ENCODE measurements around the gene LRCOL1. TPM values are rescaled to one million over a fixed set of nuclear protein-coding genes. Genes with fewer than 3 reads are reported as not detected.

The LRCOL1 gene
- total RNA-seq, 1 experiment from 2014 or later: not detected

GRCh38 chr12:132649226-132649945 is 39.0 kb upstream of the LRCOL1 start:
- H4K20me1 ChIP-seq (ENCODE audit: insufficient read depth): no peaks in the 10 kb centered on the region
- TF ChIP-seq SRF (IDR thresholded peaks at IDR 0.05; ENCODE audit: low read depth): no peak
- H3K9me3 ChIP-seq (ENCODE audit: control insufficient read depth in 1 of 2, insufficient read depth in 1 of 2, low read depth in 1 of 2, low read length in 2 of 2): no peaks in the 10 kb centered on the region
- intact Hi-C loops (cut with micrococcal nuclease): no loop called here
- peaks cover 33 to 61% of the 10 kb centered on the region in 2 experiments for H3K36me3 ChIP-seq (ENCODE audit: control insufficient read depth in 1 of 2, insufficient read depth in 2 of 2, low read length in 2 of 2)
- H3K79me2 ChIP-seq (ENCODE audit: insufficient read depth, low read length): no peaks in the 10 kb centered on the region
- no peaks in the 10 kb centered on the region for H3K9me2 ChIP-seq (ENCODE audit: insufficient read depth)
- no peak overlapping the region for H2AFZ ChIP-seq (ENCODE audit: low read depth, low read length, poor library complexity, severe bottlenecking)
- H3K4me2 ChIP-seq (ENCODE audit: low read length): no peak overlapping the region
- no peak overlapping the region for H3K4me3 ChIP-seq (replicated peaks in 1 of 2; ENCODE audit: low read depth in 1 of 2, low read length in 2 of 2)
- no TSS peak for BruUV-seq (replicated peaks)
- ChIA-PET CTCF (no interaction called here), RAD21 (ENCODE audit: low non-redundant PET in 1 of 2, low total read pairs in 2 of 2, uncharacterized antibody in 2 of 2, unreplicated experiment in 2 of 2) (no interaction called here), POLR2A (no interaction called here)
- no peak overlapping the region for H3K9ac ChIP-seq (ENCODE audit: low read length)
- H3K27me3 ChIP-seq (ENCODE audit: insufficient read depth, low read length): no peaks in the 10 kb centered on the region
- peak; percentile 16; the same call in 1 of the 2 replicates for ATAC-seq
- H3K27ac ChIP-seq (ENCODE audit: low read depth, low read length): no peak overlapping the region
- H3K4me1 ChIP-seq (ENCODE audit: control insufficient read depth in 1 of 2, insufficient read depth in 2 of 2, low read length in 2 of 2): no peaks in the 10 kb centered on the region
- no peak for DNase-seq (ENCODE audit: low read depth, low spot score)

GRCh38 chr12:132648616-132649225 is 38.3 kb upstream of the LRCOL1 start:
- Histone ChIP-seq H4K20me1 (ENCODE audit: insufficient read depth) (no peaks in the 10 kb centered on the region), H3K4me2 (ENCODE audit: low read length) (no peak overlapping the region), H3K27ac (ENCODE audit: low read depth, low read length) (no peak overlapping the region), H3K79me2 (ENCODE audit: insufficient read depth, low read length) (no peaks in the 10 kb centered on the region), H3K36me3 (ENCODE audit: control insufficient read depth in 1 of 2, insufficient read depth in 2 of 2, low read length in 2 of 2) (peaks cover 28 to 60% of the 10 kb centered on the region in 2 experiments), H3K9me3 (ENCODE audit: control insufficient read depth in 1 of 2, insufficient read depth in 1 of 2, low read depth in 1 of 2, low read length in 2 of 2) (no peaks in the 10 kb centered on the region), H3K9ac (ENCODE audit: low read length) (no peak overlapping the region), H2AFZ (ENCODE audit: low read depth, low read length, poor library complexity, severe bottlenecking) (no peak overlapping the region), H3K27me3 (ENCODE audit: insufficient read depth, low read length) (no peaks in the 10 kb centered on the region), H3K4me3 (replicated peaks in 1 of 2; ENCODE audit: low read depth in 1 of 2, low read length in 2 of 2) (no peak overlapping the region), H3K9me2 (ENCODE audit: insufficient read depth) (no peaks in the 10 kb centered on the region), H3K4me1 (ENCODE audit: control insufficient read depth in 1 of 2, insufficient read depth in 2 of 2, low read length in 2 of 2) (no peaks in the 10 kb centered on the region)
- POLR2A ChIA-PET: no interaction called here
- DNase-seq (ENCODE audit: low read depth, low spot score) (no peak), ATAC-seq (no peak)
- intact Hi-C loops (cut with micrococcal nuclease): no loop called here
- RAD21 ChIA-PET (ENCODE audit: low non-redundant PET in 1 of 2, low total read pairs in 2 of 2, uncharacterized antibody in 2 of 2, unreplicated experiment in 2 of 2): no interaction called here
- CTCF ChIA-PET: no interaction called here
- BruUV-seq (replicated peaks): no TSS peak
- TF ChIP-seq POLR2A (IDR thresholded peaks at IDR 0.05; ENCODE audit: borderline replicate concordance, extremely low read depth, insufficient read depth, insufficient read length): no peak
- no peak for TF ChIP-seq ZBTB33 (IDR thresholded peaks at IDR 0.05; ENCODE audit: extremely low read depth, insufficient replicate concordance, low read length)
- TF ChIP-seq YY1 (IDR thresholded peaks at IDR 0.05; ENCODE audit: extremely low read depth, insufficient replicate concordance, low read depth, low read length): no peak
- TF ChIP-seq SRF (IDR thresholded peaks at IDR 0.05; ENCODE audit: low read depth): no peak
- TF ChIP-seq CTCF (IDR thresholded peaks at IDR 0.05 in 2 of 3, conservative IDR thresholded peaks at IDR 0.05 in 1 of 3; ENCODE audit: borderline replicate concordance in 1 of 3, insufficient read depth in 1 of 3, low read depth in 2 of 3, low read length in 2 of 3): no peak
- no peak for TF ChIP-seq ELF1 (IDR thresholded peaks at IDR 0.05; ENCODE audit: borderline replicate concordance, low read depth)
- no peak for TF ChIP-seq EZH2phosphoT487 (IDR thresholded peaks at IDR 0.05; ENCODE audit: borderline replicate concordance)
- no peak for TF ChIP-seq EGR1 (IDR thresholded peaks at IDR 0.05; ENCODE audit: low read depth)
- no peak for TF ChIP-seq EZH2 (IDR thresholded peaks at IDR 0.05)
- no peak for TF ChIP-seq POLR2AphosphoS5 (IDR thresholded peaks at IDR 0.05; ENCODE audit: low read depth, low read length)
- TF ChIP-seq CBX3 (IDR thresholded peaks at IDR 0.05; ENCODE audit: low read depth): no peak
- no peak for TF ChIP-seq SP1 (IDR thresholded peaks at IDR 0.05; ENCODE audit: low read depth)
- TF ChIP-seq RAD21 (IDR thresholded peaks at IDR 0.05; ENCODE audit: low read depth): no peak
- no peak for TF ChIP-seq MAX (IDR thresholded peaks at IDR 0.05)
- TF ChIP-seq ZFX (IDR thresholded peaks at IDR 0.05): no peak
- no peak for TF ChIP-seq TCF7L2 (IDR thresholded peaks at IDR 0.05; ENCODE audit: borderline replicate concordance, extremely low read depth, insufficient read depth, insufficient read length)
